Stimulated activated CD4-positive, alpha-beta T cell treated with anti-CD3 and anti-CD28 coated beads, TNF-alpha, amount 100 ng/mL, for 1 hour (primary cell): Measurements from ENCODE around the gene SETD6.
"Not testable (repeated sequence)": the region's sequence is repeated elsewhere in the genome, so short reads cannot be mapped to it uniquely, and the experiment has no call there.

ENCODE experiments used
- DNase-seq, 3 donors: peaks; one replicate each; pipeline ENCODE4 v3.0.0-alpha.2; 2020; ENCODE audit warnings: low read depth in 3 of 3, low spot score in 1 of 3

The SETD6 gene

DNA sequence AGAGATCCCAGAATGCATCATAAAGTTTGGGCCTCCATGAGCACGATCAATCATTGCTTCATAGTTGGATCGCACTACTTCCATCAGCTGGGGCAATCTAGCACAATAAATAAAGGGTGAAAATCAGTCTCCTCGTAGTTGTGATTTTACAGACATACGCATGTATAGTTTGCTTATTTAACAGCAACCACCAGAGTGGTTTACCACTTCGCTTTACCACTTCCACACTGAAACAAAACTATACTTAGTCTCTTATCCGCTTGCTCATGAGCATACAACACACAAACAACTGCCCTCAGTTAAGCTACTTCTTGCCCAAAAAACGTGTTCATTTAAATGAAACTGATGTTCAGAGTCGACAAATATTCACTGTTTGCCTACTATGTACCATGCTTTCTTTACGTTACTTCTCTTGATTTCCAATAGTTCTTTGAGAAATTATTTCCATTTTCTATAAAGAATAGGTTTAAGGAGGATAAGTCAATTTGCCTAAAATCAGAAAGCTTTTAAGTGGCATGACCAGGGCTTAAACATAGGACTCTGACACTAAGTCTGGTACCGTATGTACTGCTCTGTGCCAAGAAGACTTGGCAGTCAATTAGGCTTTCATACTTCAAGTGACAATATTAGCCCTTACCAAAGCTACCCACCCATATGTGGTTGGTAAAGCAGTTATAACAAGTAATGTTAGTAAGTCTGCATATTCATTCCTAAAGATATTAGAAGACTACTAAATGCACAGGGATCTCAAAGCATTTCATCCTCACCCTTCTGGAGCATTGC lies 22.0 kb downstream of the SETD6 start:
- DNase-seq, result no peak

DNA sequence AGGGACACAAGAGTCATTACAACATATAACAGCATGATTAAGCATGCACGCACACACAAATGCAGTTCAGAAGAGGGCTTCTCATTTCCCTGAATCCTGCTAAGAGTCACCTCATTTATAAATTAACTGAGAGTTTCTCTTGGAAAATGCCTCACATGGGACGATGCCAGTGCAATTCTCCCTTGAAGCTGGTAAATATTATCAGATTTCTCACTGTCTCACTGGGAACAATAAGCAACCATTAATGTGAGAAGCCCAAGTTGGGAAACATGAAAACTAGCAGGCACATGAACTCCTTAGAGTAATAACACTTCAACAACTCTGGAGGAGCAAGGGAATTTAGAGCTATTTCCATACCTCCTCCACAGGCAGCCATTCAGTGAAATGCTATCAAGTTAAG lies 26.4 kb downstream of the SETD6 start:
- no peak for DNase-seq

- no peak for DNase-seq
Measured at GRCh38 chr16:58542291-58542690, 27.0 kb downstream of the SETD6 start.

- no peak for DNase-seq
Measured at GRCh38 chr16:58543685-58544084, 28.4 kb downstream of the SETD6 start.

DNA sequence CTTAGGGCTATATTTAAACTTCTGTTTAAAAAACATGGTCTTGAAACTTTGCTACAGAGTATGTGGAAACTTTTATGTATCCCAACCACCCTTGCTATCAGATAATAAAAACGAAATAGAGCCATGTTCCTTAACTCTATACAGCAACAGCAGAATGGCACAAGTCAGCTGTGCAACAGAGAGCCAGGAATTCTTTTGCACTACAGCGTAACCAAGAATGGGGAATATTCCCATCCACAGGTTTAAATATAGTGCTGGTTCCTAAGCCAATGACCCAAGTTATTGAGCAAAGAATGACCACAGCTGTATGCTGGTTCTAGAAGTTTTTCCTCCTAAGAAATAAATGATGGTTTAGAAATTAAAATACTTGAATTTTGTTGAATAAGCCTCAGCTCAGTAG lies 33.1 kb downstream of the SETD6 start:
- no peak for DNase-seq

GRCh38 chr16:58551496-58551895 lies 36.2 kb downstream of the SETD6 start:
- no peak for DNase-seq

DNA sequence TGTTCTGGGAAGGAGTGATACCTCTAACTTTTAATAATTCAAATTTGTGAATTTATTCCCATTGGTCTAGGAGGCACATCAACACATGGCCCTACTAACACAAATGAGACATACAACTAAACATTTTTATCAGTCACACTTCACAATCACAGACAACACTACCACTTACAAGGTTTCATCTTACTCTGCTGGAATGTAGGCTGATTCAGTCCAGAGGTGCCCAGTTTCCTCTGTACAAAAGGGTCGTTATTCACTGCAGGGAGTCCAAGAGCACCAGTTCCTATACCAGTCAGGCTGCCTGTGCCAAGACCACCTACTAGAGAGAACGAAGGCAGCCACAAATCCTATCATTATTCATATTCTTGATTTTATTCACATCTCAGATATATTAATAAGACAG lies 41.4 kb downstream of the SETD6 start:
- DNase-seq, result no peak

- DNase-seq, result no peak
Measured at GRCh38 chr16:58563235-58563634, 47.9 kb downstream of the SETD6 start.

- DNase-seq, result no peak
Measured at GRCh38 chr16:58563775-58564174, 48.5 kb downstream of the SETD6 start.

DNA sequence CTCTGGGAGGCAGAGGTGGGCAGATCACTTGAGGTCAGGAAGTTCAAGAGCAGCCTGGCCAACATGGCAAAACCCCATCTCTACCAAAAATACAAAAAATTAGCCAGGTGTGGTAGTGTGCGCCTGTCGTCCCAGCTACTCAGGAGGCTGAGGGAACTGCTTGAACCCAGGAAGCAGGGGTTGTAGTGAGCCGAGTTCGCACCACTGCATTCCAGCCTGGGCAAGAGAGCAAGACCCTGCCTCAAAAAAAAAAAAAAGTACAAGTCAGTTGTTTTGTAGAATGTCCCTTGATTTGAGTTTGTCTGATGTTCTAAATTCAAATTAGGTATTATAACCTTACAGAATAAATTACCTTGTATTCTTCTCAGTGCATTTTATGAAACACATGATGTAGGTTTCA lies 50.4 kb downstream of the SETD6 start:
- not testable (repeated sequence) for DNase-seq
